ENCODE data around the gene BABAM2. TPM values are rescaled to one million over a fixed set of nuclear protein-coding genes. Genes with fewer than 3 reads are reported as not detected.

BABAM2 gene
- total and polyA plus RNA-seq, 2 experiments from 2014 or later, result 17.8 to 21.5 TPM

DNA sequence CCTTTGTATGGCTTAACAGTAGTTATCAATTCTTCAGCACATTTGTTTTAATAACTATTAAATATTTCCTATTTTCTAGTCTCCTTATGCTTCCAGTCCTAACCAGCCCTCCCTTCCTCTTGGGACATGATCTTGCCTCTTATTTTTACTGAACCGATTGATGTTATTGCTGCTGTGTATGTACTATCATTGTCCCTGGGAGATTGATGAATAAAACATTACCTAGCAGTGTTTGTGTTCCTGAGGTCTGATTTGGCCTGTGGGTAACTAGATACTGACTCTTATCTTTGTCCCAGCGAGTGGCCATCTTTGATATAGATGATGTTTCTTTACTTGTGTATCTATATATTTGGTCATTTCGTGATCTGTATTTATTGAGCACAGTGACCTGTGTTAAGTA is 192.9 kb downstream of the BABAM2 start:
- H3K9me2 ChIP-seq (ENCODE audit: insufficient read depth), result no peaks in the 10 kb centered on the region
- no peak overlapping the region for H3K27ac ChIP-seq (ENCODE audit: low read depth)
- no peak overlapping the region for H3K4me3 Mint-ChIP-seq
- peaks cover 8% of the 10 kb centered on the region for H3K4me1 Mint-ChIP-seq
- no peak overlapping the region for H3K4me3 ChIP-seq
- ATAC-seq (no peak), DNase-seq (ENCODE audit: low spot score) (no peak)
- H3K79me2 ChIP-seq (replicated peaks; ENCODE audit: insufficient read depth), result no peaks in the 10 kb centered on the region
- no peaks in the 10 kb centered on the region for H3K27me3 ChIP-seq (ENCODE audit: insufficient read depth)
- H3K4me1 ChIP-seq (ENCODE audit: insufficient read depth), result peaks cover 7% of the 10 kb centered on the region; the same call in 1 of the 2 replicates
- no peak overlapping the region for H3K4me2 ChIP-seq
- no peaks in the 10 kb centered on the region for H3F3A ChIP-seq (replicated peaks; ENCODE audit: low read depth)
- TF ChIP-seq, protein P1, sequence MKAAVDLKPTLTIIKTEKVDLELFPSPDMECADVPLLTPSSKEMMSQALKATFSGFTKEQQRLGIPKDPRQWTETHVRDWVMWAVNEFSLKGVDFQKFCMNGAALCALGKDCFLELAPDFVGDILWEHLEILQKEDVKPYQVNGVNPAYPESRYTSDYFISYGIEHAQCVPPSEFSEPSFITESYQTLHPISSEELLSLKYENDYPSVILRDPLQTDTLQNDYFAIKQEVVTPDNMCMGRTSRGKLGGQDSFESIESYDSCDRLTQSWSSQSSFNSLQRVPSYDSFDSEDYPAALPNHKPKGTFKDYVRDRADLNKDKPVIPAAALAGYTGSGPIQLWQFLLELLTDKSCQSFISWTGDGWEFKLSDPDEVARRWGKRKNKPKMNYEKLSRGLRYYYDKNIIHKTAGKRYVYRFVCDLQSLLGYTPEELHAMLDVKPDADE (IDR thresholded peaks at IDR 0.05), result no peak
- no peak for TF ChIP-seq CREB1 (CRISPR knock-in tag; IDR thresholded peaks at IDR 0.05; ENCODE audit: low read depth)
- no peak for TF ChIP-seq JUNB (IDR thresholded peaks at IDR 0.05; ENCODE audit: unreplicated experiment)
- no peak for TF ChIP-seq EZH2phosphoT487 (IDR thresholded peaks at IDR 0.05; ENCODE audit: unreplicated experiment)
- no peak for TF ChIP-seq NANOG (IDR thresholded peaks at IDR 0.05; ENCODE audit: borderline replicate concordance)
- TF ChIP-seq REST (IDR thresholded peaks at IDR 0.05; ENCODE audit: unreplicated experiment), result no peak
- no peaks in the 10 kb centered on the region for H4K20me1 ChIP-seq (replicated peaks; ENCODE audit: insufficient read depth)
- no peak overlapping the region for H2AFZ ChIP-seq
- no peaks in the 10 kb centered on the region for H3K9me3 Mint-ChIP-seq
- H3K36me3 Mint-ChIP-seq (ENCODE audit: low read depth), result no peaks in the 10 kb centered on the region
- no peaks in the 10 kb centered on the region for H3K27me3 Mint-ChIP-seq (ENCODE audit: insufficient read depth, low read depth, poor library complexity)
- no peaks in the 10 kb centered on the region for H3K36me3 ChIP-seq (ENCODE audit: insufficient read depth)
- H3K27ac Mint-ChIP-seq, result no peak overlapping the region

- Mint-ChIP-seq H3K4me1 (peaks cover 8% of the 10 kb centered on the region), H3K4me3 (no peak overlapping the region), H3K27me3 (ENCODE audit: insufficient read depth, low read depth, poor library complexity) (no peaks in the 10 kb centered on the region), H3K36me3 (ENCODE audit: low read depth) (no peaks in the 10 kb centered on the region), H3K9me3 (no peaks in the 10 kb centered on the region), H3K27ac (no peak overlapping the region; the same call in 1 of the 2 replicates)
- no peaks in the 10 kb centered on the region for H3F3A ChIP-seq (replicated peaks; ENCODE audit: low read depth)
- H3K36me3 ChIP-seq (ENCODE audit: insufficient read depth), result no peaks in the 10 kb centered on the region
- peaks cover 7% of the 10 kb centered on the region; the same call in 1 of the 2 replicates for H3K4me1 ChIP-seq (ENCODE audit: insufficient read depth)
- no peak overlapping the region for H3K27ac ChIP-seq (ENCODE audit: low read depth)
- no peaks in the 10 kb centered on the region for H4K20me1 ChIP-seq (replicated peaks; ENCODE audit: insufficient read depth)
- no peak for ATAC-seq
- no peak for DNase-seq (ENCODE audit: low spot score)
- no peak overlapping the region for H3K4me2 ChIP-seq
- H2AFZ ChIP-seq, result no peak overlapping the region
- no peaks in the 10 kb centered on the region for H3K9me2 ChIP-seq (ENCODE audit: insufficient read depth)
- no peak overlapping the region for H3K4me3 ChIP-seq
- no peaks in the 10 kb centered on the region for H3K27me3 ChIP-seq (ENCODE audit: insufficient read depth)
- H3K79me2 ChIP-seq (replicated peaks; ENCODE audit: insufficient read depth), result no peaks in the 10 kb centered on the region
- no peak for TF ChIP-seq NANOG (IDR thresholded peaks at IDR 0.05; ENCODE audit: borderline replicate concordance)
- no peak for TF ChIP-seq REST (IDR thresholded peaks at IDR 0.05; ENCODE audit: unreplicated experiment)
- no peak for TF ChIP-seq ZNF331 (CRISPR knock-in tag; IDR thresholded peaks at IDR 0.05; ENCODE audit: low read depth)
- TF ChIP-seq POLR2AphosphoS5 (IDR thresholded peaks at IDR 0.05; ENCODE audit: low read depth), result no peak
These were observed 194.0 kb downstream of the BABAM2 start for GRCh38 chr2:28084564-28084963.
